HEK293T (cell line): ENCODE measurements around the gene ENOSF1.

ENCODE experiments used
- ELF4 ChIP-seq: fragments of 450-650 bp; IDR thresholded peaks from 2 replicates; pipeline ENCODE4 v1.6.1; 2017; ENCODE audit warnings: antibody characterized with exemption
- LEF1 ChIP-seq: fragments of 450-650 bp; IDR thresholded peaks from 2 replicates; pipeline ENCODE4 v1.6.1; 2017; ENCODE audit warnings: mild to moderate bottlenecking, borderline replicate concordance
- TF ChIP-seq, protein P1 (sequence below): fragments of 450-650 bp; IDR thresholded peaks from 2 replicates; pipeline ENCODE4 v1.6.1; 2016

DNA sequence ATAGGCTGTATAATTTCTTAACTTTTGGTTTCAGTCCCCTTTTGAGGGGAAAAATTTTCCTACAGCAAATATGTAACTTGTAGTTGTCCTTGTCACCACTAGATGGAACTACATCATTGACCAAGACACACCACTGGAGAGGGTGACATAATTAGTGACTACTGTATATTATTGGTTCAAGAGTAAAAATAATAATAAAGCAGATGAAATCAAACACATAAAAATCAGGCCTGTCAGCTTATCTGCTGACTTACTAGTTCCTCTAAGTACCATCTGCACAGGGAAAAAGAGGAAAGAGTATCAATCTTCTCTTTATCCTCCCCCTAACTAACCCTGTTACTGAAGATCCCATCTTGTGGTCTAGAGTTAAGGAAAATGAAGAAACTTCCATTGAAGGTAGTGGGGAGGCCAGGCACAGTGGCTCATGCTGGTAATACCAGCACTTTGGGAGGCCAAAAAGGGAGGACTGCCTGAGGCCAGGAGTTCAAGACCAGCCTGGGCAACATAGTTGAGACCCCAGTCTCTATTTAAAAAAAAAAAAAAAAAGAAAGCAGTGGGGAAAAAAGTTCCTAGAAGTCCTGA lies 29.6 kb upstream of the ENOSF1 start:
- no peak for TF ChIP-seq ELF4
- TF ChIP-seq, protein P1, sequence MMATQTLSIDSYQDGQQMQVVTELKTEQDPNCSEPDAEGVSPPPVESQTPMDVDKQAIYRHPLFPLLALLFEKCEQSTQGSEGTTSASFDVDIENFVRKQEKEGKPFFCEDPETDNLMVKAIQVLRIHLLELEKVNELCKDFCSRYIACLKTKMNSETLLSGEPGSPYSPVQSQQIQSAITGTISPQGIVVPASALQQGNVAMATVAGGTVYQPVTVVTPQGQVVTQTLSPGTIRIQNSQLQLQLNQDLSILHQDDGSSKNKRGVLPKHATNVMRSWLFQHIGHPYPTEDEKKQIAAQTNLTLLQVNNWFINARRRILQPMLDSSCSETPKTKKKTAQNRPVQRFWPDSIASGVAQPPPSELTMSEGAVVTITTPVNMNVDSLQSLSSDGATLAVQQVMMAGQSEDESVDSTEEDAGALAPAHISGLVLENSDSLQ: no peak
- no peak for TF ChIP-seq LEF1
